ENCODE results near the gene SDCBP2. TPM values are rescaled to one million over a fixed set of nuclear protein-coding genes. Genes with fewer than 3 reads are reported as not detected.

The SDCBP2 gene
- total and polyA plus RNA-seq, 2 of the 13 experiments (the other 11 are each of a cell fraction or from before 2014, with no cell fraction given), result 1.2 to 2.4 TPM

DNA sequence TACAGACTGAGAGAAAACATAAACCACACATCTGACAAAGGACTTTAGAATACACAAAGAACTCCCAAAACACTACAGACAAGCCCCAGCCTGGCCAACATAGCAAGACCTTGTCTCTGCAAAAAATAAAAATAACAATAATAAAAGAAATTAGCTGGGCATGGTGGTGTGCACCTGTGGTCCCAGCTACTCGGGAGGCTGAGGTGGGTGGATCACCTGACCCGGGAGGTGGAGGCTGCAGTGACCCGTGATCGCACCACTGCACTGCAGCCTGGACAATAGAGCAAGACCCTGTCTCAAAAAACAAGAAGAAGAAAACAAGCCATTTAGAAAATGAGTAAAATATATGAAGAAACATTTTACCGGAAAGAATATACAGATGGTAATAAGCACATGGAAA is 13.1 kb downstream of the SDCBP2 start:
- POLR2A ChIA-PET, result interaction anchor here (2.1 kb wide), 1 partner anchor 10 kb away, joined by 8 read pairs; no protein-coding TSS in a partner anchor

DNA sequence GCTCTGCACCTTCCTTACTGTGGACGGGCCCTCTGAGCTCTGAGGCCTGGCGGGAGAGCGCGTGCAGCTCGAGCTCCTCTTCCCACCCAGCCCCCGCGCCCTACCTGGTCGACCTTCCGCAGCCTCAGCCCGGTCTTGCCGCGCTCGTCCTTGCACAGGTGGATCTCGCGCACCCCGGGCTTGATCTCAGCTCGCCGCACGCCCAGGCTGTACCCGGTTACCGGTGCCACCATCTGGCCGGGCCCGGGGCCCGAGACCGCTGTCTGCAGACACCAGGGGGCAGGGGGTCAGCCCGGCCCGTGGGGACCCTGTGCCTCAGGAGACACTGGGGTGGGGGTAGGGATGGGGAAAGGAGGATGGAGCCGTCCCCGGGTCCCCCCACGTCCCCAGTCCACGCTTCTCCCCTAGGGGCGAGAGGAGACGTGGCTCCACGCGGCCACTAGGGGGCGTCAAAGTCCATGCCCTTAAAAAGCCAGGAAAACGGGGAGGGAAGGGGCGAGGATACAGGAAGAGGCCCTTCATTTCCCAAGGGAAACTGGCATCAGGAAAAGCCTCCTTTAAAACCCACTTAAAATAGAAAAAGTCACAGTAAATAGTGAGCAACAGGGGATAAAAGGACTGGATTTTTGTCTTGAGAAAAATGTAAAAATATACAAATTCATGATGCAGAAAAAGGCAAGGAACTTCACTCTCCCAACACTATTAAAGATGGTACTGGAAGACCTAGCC is 15.5 kb downstream of the SDCBP2 start:
- Histone ChIP-seq H3K4me1 (ENCODE audit: insufficient read depth, low read length) (peaks cover 18% of the 10 kb centered on the region), H3K4me2 (ENCODE audit: low read depth, low read length) (no peak overlapping the region; the same call in 1 of the 2 replicates), H3K9ac (ENCODE audit: insufficient read depth, low read depth, low read length) (no peak overlapping the region), H3K79me2 (ENCODE audit: insufficient read depth, low read length) (no peaks in the 10 kb centered on the region), H3K4me3 (replicated peaks in 1 of 3; ENCODE audit: insufficient read depth in 1 of 3, low read depth in 2 of 3, low read length in 3 of 3) (no peak overlapping the region), H3K9me3 (ENCODE audit: low read length) (no peaks in the 10 kb centered on the region), H2AFZ (ENCODE audit: low read length) (no peak overlapping the region), H4K20me1 (ENCODE audit: insufficient read depth, low read length) (no peaks in the 10 kb centered on the region), H3K27ac (ENCODE audit: extremely low read length, insufficient read depth, low read length) (no peak overlapping the region), H3K36me3 (replicated peaks in 1 of 2; ENCODE audit: control insufficient read depth in 1 of 2, insufficient read depth in 2 of 2, low read length in 2 of 2) (no peaks in the 10 kb centered on the region), H3K27me3 (ENCODE audit: control insufficient read depth in 1 of 2, insufficient read depth in 2 of 2, low read length in 2 of 2) (peaks cover 0 to 3% of the 10 kb centered on the region in 2 experiments; a peak in 3 of 5 replicates)
- BruUV-seq (replicated peaks), result no TSS peak
- intact Hi-C loops (cut with micrococcal nuclease; ENCODE audit: unreplicated experiment), result loop anchor here (1.0 kb wide), 4 partner anchors 12 to 190 kb away; no protein-coding TSS in a partner anchor
- peak; percentile 53 for FAIRE-seq
- in situ Hi-C loops (cut with HindIII; ENCODE audit: extremely low pct_ligation_motif_present, low pct_unique_long_range_greater_than_20kb), result loop anchor here (5.0 kb wide), 1 partner anchor 129 kb away; no protein-coding TSS in a partner anchor
- ATAC-seq, result peak; percentile 83
- POLR2A ChIA-PET, result interaction anchor here (1.1 to 1.6 kb wide), 2 partner anchors 12 to 123 kb away, joined by 4 to 5 read pairs; no protein-coding TSS in a partner anchor
- peak; percentile 71 for DNase-seq (ENCODE audit: low spot score)
- 46% methylated on average over 36 of the region's 38 CpGs for WGBS (ENCODE audit: low lambda C conversion rate)
- CTCF ChIA-PET (ENCODE audit: low intra/inter-chr PET ratio, low total read pairs), result interaction anchor here (0.7 to 6.5 kb wide), 7 partner anchors 84 to 190 kb away, joined by 3 to 122 read pairs (median 18); partner anchors contain the start of gene NSFL1C
- no peak for TF ChIP-seq ZNF607 (CRISPR knock-in tag; IDR thresholded peaks at IDR 0.05; ENCODE audit: borderline replicate concordance)
- TF ChIP-seq, protein P1, sequence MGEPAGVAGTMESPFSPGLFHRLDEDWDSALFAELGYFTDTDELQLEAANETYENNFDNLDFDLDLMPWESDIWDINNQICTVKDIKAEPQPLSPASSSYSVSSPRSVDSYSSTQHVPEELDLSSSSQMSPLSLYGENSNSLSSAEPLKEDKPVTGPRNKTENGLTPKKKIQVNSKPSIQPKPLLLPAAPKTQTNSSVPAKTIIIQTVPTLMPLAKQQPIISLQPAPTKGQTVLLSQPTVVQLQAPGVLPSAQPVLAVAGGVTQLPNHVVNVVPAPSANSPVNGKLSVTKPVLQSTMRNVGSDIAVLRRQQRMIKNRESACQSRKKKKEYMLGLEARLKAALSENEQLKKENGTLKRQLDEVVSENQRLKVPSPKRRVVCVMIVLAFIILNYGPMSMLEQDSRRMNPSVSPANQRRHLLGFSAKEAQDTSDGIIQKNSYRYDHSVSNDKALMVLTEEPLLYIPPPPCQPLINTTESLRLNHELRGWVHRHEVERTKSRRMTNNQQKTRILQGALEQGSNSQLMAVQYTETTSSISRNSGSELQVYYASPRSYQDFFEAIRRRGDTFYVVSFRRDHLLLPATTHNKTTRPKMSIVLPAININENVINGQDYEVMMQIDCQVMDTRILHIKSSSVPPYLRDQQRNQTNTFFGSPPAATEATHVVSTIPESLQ (CRISPR knock-in tag; conservative IDR thresholded peaks at IDR 0.05), result no peak
- peak; percentile 66; the same call in 1 of the 2 replicates for TF ChIP-seq ZSCAN31 (CRISPR knock-in tag; IDR thresholded peaks at IDR 0.05; ENCODE audit: low read depth)
- 0 out of 2 replicates have a peak, but pooled peaks have one; percentile 18 for TF ChIP-seq FOXJ3 (CRISPR knock-in tag; IDR thresholded peaks at IDR 0.05; ENCODE audit: borderline replicate concordance)
- no peak for TF ChIP-seq PRMT3 (CRISPR knock-in tag; IDR thresholded peaks at IDR 0.05; ENCODE audit: borderline replicate concordance, low read depth)
- no peak for TF ChIP-seq NR2F2 (IDR thresholded peaks at IDR 0.05; ENCODE audit: borderline replicate concordance, low read depth)
- TF ChIP-seq ZNF629 (CRISPR knock-in tag; conservative IDR thresholded peaks at IDR 0.05), result no peak
- TF ChIP-seq, protein P2, sequence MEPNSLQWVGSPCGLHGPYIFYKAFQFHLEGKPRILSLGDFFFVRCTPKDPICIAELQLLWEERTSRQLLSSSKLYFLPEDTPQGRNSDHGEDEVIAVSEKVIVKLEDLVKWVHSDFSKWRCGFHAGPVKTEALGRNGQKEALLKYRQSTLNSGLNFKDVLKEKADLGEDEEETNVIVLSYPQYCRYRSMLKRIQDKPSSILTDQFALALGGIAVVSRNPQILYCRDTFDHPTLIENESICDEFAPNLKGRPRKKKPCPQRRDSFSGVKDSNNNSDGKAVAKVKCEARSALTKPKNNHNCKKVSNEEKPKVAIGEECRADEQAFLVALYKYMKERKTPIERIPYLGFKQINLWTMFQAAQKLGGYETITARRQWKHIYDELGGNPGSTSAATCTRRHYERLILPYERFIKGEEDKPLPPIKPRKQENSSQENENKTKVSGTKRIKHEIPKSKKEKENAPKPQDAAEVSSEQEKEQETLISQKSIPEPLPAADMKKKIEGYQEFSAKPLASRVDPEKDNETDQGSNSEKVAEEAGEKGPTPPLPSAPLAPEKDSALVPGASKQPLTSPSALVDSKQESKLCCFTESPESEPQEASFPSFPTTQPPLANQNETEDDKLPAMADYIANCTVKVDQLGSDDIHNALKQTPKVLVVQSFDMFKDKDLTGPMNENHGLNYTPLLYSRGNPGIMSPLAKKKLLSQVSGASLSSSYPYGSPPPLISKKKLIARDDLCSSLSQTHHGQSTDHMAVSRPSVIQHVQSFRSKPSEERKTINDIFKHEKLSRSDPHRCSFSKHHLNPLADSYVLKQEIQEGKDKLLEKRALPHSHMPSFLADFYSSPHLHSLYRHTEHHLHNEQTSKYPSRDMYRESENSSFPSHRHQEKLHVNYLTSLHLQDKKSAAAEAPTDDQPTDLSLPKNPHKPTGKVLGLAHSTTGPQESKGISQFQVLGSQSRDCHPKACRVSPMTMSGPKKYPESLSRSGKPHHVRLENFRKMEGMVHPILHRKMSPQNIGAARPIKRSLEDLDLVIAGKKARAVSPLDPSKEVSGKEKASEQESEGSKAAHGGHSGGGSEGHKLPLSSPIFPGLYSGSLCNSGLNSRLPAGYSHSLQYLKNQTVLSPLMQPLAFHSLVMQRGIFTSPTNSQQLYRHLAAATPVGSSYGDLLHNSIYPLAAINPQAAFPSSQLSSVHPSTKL (CRISPR knock-in tag; IDR thresholded peaks at IDR 0.05), result 0 out of 2 replicates have a peak, but pooled peaks have one; percentile 8

More for the DNA sequence above, 13.1 kb downstream of the SDCBP2 start:
- Histone ChIP-seq H3K27me3 (ENCODE audit: control insufficient read depth in 1 of 2, insufficient read depth in 2 of 2, low read length in 2 of 2) (peaks cover 0 to 2% of the 10 kb centered on the region in 2 experiments; a peak in 1 of 5 replicates), H4K20me1 (ENCODE audit: insufficient read depth, low read length) (no peaks in the 10 kb centered on the region), H3K9ac (ENCODE audit: insufficient read depth, low read depth, low read length) (no peak overlapping the region), H3K4me1 (ENCODE audit: insufficient read depth, low read length) (peaks cover 24% of the 10 kb centered on the region), H3K27ac (ENCODE audit: extremely low read length, insufficient read depth, low read length) (no peak overlapping the region), H3K9me3 (ENCODE audit: low read length) (no peaks in the 10 kb centered on the region), H3K4me2 (ENCODE audit: low read depth, low read length) (no peak overlapping the region), H3K4me3 (replicated peaks in 1 of 3; ENCODE audit: insufficient read depth in 1 of 3, low read depth in 2 of 3, low read length in 3 of 3) (no peak overlapping the region), H3K36me3 (replicated peaks in 1 of 2; ENCODE audit: control insufficient read depth in 1 of 2, insufficient read depth in 2 of 2, low read length in 2 of 2) (no peaks in the 10 kb centered on the region), H3K79me2 (ENCODE audit: insufficient read depth, low read length) (no peaks in the 10 kb centered on the region), H2AFZ (ENCODE audit: low read length) (no peak overlapping the region)
- WGBS (ENCODE audit: low lambda C conversion rate), result 52% methylated on average over 5 of the region's 5 CpGs
- FAIRE-seq (no peak), DNase-seq (ENCODE audit: low spot score) (no peak), ATAC-seq (no peak)
- intact Hi-C loops (cut with micrococcal nuclease; ENCODE audit: unreplicated experiment) (loop anchor here (2.0 kb wide), 1 partner anchor 83 kb away; no protein-coding TSS in a partner anchor), in situ Hi-C loops (cut with HindIII; ENCODE audit: extremely low pct_ligation_motif_present, low pct_unique_long_range_greater_than_20kb) (no loop called here)
- TF ChIP-seq HNRNPL (IDR thresholded peaks at IDR 0.05; ENCODE audit: low read depth, low read length), result no peak
- peak; percentile 81; the same call in 1 of the 2 replicates for TF ChIP-seq ZNF121 (CRISPR knock-in tag; IDR thresholded peaks at IDR 0.05)
- no TSS peak for BruUV-seq (replicated peaks)
- CTCF ChIA-PET (ENCODE audit: low intra/inter-chr PET ratio, low total read pairs), result interaction anchor here (6.5 kb wide), 1 partner anchor 122 kb away, joined by 122 read pairs; no protein-coding TSS in a partner anchor
